HT1080 (cell line): ENCODE results near the gene CBY3. TPM values are rescaled to one million over a fixed set of nuclear protein-coding genes. Genes with fewer than 3 reads are reported as not detected.

ENCODE experiments used
- small RNA-seq: library from RNA; depleted of rRNA; stranded (forward); fragments of <200 nt; gene quantifications from one replicate; pipeline ENCODE3, GENCODE V24; 2014
- total RNA-seq: library from RNA; depleted of rRNA; stranded (reverse); fragments of >200 nt; shearing (Covaris generic); gene quantifications from 2 replicates; pipeline ENCODE4 v1.2.3, GENCODE V29; 2014; rRNA removed

Gene CBY3
- total RNA-seq, 1 experiment from 2014 or later, result not detected

Small RNA genes within 50 kb of the gene (small RNA-seq; reads per million reads assigned to genes)
- not detected for gene RF00017

Other genes with a start within 250 kb of the CBY3 start
- gene RUFY1, start 130.5 kb downstream of the CBY3 start, total RNA-seq, result 24.0 and 24.5 TPM in 2 replicates
- gene HNRNPH1, start 57.4 kb downstream of the CBY3 start, total RNA-seq, result 404 and 420 TPM in 2 replicates
- 346 and 364 TPM in 2 replicates for gene CANX, start 17.9 kb upstream of the CBY3 start, total RNA-seq
- 10.4 and 13.5 TPM in 2 replicates for gene MAML1, start 51.8 kb upstream of the CBY3 start, total RNA-seq
- gene LTC4S, start 113.0 kb upstream of the CBY3 start, total RNA-seq, result 1.2 TPM in 1 of 2 replicates, not detected in the other
- 185 and 198 TPM in 2 replicates for gene MGAT4B, start 125.8 kb upstream of the CBY3 start, total RNA-seq
- 881 and 984 TPM in 2 replicates for gene SQSTM1, start 139.9 kb upstream of the CBY3 start, total RNA-seq
- gene MRNIP, start 177.8 kb upstream of the CBY3 start, total RNA-seq, result 6.9 and 10.1 TPM in 2 replicates
- 46.2 and 46.6 TPM in 2 replicates for gene TBC1D9B, start 226.9 kb upstream of the CBY3 start, total RNA-seq